ENCODE data around the gene TUBB4A.
"Not testable (repeated sequence)": the region's sequence is repeated elsewhere in the genome, so short reads cannot be mapped to it uniquely, and the experiment has no call there.

Gene TUBB4A

DNA sequence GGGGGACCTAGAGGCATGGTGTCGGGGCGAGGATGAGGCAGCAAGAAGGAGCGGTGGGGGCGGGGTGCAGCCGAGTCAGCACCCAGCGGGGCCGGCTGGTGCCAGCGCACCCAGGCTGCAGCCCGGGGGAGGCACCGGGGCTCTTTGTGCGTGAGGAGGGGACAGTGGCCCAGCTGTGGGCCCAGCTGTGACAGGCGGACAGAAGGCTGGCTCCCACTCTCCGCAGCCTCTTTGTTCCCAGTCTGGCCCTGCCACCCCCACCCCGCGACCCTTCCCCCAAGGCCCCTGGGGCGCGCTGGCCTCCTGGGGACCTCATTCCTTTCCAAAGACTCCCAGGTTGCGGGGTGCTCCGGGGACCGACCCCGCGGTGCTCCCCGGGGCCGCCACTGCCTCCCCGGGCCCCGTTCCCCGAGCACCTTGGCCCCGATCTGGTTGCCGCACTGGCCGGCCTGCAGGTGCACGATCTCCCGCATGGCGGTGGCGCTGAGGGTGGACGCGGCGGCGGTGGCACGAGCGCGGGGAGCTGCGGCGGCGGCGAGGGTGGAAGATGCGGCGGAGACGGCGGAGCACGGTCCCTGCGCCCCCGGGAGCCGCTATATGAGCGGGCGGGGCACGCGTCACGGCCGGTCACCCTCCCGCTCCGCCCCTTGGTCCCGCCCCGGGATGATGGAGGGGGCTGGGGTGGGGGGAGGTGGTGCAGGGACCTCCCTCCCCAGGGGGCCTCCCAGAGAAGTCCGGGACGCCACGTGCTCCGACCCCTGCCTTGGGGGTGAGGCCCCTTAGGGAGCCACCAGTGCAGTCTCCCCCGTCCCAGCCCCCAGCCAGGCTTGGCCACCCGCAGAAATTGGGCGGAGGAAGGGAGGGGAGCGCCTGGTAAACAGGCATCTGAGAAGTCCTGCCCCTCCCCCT lies at the start of gene TUBB4A:
Gene TUBB4A, minus strand, starts transcription at position 570 of the 909 bp plus-strand sequence. Its CDS starts 97 bp downstream, at position 473.
- Histone ChIP-seq H3K9ac (ENCODE audit: low read length) (peak within 1 kb of the TSS; percentile 34; the same call in 1 of the 2 replicates), H3K4me3 (ENCODE audit: insufficient read depth, low read length, poor library complexity, severe bottlenecking) (peak within 1 kb of the TSS; percentile 42), H3K27ac (ENCODE audit: low read depth, low read length) (no peak within 1 kb of the TSS), H3K4me2 (ENCODE audit: low read depth, low read length, poor library complexity, severe bottlenecking) (peak within 1 kb of the TSS; percentile 58), H3K36me3 (ENCODE audit: low read length) (no peaks in the 10 kb centered on the region), H3F3A (ENCODE audit: insufficient read depth) (no peaks in the 10 kb centered on the region), H4K20me1 (ENCODE audit: low read depth, low read length) (no peaks in the 10 kb centered on the region), H3K9me2 (replicated peaks; ENCODE audit: insufficient read depth, low read length) (no peaks in the 10 kb centered on the region), H3K9me3 (ENCODE audit: insufficient read depth, low read length) (no peaks in the 10 kb centered on the region), H2AFZ (ENCODE audit: low read depth, low read length, severe bottlenecking) (peak within 1 kb of the TSS; percentile 25), H3K79me2 (ENCODE audit: insufficient read depth, low read length) (no peaks in the 10 kb centered on the region), H3K27me3 (ENCODE audit: low read length) (no peaks in the 10 kb centered on the region)
- no peak for TF ChIP-seq EZH2phosphoT487 (conservative IDR thresholded peaks at IDR 0.05; ENCODE audit: low read length)
- TF ChIP-seq, protein P1, sequence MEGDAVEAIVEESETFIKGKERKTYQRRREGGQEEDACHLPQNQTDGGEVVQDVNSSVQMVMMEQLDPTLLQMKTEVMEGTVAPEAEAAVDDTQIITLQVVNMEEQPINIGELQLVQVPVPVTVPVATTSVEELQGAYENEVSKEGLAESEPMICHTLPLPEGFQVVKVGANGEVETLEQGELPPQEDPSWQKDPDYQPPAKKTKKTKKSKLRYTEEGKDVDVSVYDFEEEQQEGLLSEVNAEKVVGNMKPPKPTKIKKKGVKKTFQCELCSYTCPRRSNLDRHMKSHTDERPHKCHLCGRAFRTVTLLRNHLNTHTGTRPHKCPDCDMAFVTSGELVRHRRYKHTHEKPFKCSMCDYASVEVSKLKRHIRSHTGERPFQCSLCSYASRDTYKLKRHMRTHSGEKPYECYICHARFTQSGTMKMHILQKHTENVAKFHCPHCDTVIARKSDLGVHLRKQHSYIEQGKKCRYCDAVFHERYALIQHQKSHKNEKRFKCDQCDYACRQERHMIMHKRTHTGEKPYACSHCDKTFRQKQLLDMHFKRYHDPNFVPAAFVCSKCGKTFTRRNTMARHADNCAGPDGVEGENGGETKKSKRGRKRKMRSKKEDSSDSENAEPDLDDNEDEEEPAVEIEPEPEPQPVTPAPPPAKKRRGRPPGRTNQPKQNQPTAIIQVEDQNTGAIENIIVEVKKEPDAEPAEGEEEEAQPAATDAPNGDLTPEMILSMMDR (IDR thresholded peaks at IDR 0.05; ENCODE audit: insufficient read depth, low read length, poor library complexity, severe bottlenecking), result no peak

DNA sequence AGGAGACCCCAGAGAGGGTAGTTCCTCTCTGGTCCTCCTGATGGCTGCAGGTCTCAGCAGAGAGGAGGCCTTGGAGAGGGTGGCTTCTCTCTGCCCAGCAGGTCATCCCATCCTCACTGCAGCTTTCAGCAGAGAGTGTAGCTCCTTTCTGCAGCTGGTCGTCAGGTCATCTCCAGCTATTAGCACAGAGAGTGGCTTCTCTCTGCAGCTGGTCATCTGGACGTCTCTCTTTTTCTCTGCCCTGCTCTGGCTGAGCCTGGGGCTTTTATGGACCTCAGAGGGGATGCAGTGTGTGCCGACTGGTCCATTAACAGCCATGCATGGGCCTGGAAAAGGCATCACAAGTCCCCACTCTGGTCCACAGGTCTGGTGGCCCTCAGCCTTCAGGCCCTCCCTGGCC lies 49.0 kb upstream of the TUBB4A start:
- Histone ChIP-seq H3K9me2 (replicated peaks; ENCODE audit: insufficient read depth, low read length) (no peaks in the 10 kb centered on the region), H3K4me2 (ENCODE audit: low read depth, low read length, poor library complexity, severe bottlenecking) (no peak overlapping the region), H3K27me3 (ENCODE audit: low read length) (no peaks in the 10 kb centered on the region), H3K4me3 (ENCODE audit: insufficient read depth, low read length, poor library complexity, severe bottlenecking) (no peak overlapping the region), H2AFZ (ENCODE audit: low read depth, low read length, severe bottlenecking) (no peak overlapping the region), H3K27ac (ENCODE audit: low read depth, low read length) (no peak overlapping the region), H3F3A (ENCODE audit: insufficient read depth) (0 out of 2 replicates have a peak, but pooled peaks cover 3% of the 10 kb centered on the region), H4K20me1 (ENCODE audit: low read depth, low read length) (no peaks in the 10 kb centered on the region), H3K9me3 (ENCODE audit: insufficient read depth, low read length) (peaks cover 25% of the 10 kb centered on the region; the same call in 1 of the 2 replicates), H3K79me2 (ENCODE audit: insufficient read depth, low read length) (no peaks in the 10 kb centered on the region), H3K9ac (ENCODE audit: low read length) (no peak overlapping the region), H3K36me3 (ENCODE audit: low read length) (no peaks in the 10 kb centered on the region; the same call in 1 of the 2 replicates)
- TF ChIP-seq, protein P1 (IDR thresholded peaks at IDR 0.05; ENCODE audit: insufficient read depth, low read length, poor library complexity, severe bottlenecking), result no peak
- TF ChIP-seq EZH2phosphoT487 (conservative IDR thresholded peaks at IDR 0.05; ENCODE audit: low read length), result no peak

DNA sequence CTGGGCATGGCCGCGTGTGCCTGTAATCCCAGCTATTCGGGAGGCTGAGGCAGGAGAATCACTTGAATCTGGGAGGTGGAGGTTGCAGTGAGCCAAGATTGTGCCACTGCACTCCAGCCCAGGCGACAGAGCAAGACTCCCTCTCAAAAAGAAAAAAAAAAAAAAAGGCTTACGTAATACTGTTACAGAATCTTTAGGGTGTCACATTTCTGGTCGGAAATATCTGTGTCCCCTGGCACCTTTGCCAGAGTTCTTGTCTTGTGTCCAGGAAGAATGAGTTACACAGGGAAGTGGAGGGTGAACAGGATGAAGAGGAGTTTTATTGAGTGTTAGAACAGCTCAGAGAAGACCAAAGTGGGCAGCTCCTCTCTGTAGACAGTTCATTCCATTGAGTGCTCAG lies 48.6 kb upstream of the TUBB4A start:
- H3K9me2 ChIP-seq (replicated peaks; ENCODE audit: insufficient read depth, low read length), result not testable (repeated sequence)

DNA sequence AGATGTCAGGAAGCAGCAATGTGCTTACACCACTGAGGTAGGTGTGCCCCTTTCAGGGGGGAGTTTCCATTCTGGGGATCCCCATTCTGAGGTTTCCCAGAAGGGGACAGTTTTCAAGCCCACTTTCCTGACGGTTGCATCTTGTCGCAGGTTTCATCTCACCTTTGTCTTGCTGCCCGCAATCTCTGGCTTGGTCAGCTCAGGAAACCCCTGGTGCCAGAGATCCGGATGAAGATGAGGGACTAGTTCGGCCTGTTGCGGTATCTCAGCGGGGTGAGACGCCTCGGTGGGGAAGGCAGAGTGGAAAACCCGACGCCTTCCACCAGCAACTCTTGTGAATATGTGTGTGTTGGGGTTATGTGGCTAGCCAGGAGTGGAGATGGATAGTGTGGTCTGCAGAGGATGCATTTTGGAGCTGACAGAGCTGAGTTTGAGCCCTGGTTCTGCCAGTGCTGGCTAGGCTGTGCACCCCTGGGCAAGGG lies 41.8 kb upstream of the TUBB4A start:
- no peak overlapping the region for H3K4me3 ChIP-seq (ENCODE audit: insufficient read depth, low read length, poor library complexity, severe bottlenecking)
- H3K9me3 ChIP-seq (ENCODE audit: insufficient read depth, low read length), result peaks cover 18% of the 10 kb centered on the region; the same call in 1 of the 2 replicates
- no peak for TF ChIP-seq EZH2phosphoT487 (conservative IDR thresholded peaks at IDR 0.05; ENCODE audit: low read length)
- TF ChIP-seq, protein P1 (IDR thresholded peaks at IDR 0.05; ENCODE audit: insufficient read depth, low read length, poor library complexity, severe bottlenecking), result no peak
- no peaks in the 10 kb centered on the region; the same call in 1 of the 2 replicates for H3K36me3 ChIP-seq (ENCODE audit: low read length)
- H3K27ac ChIP-seq (ENCODE audit: low read depth, low read length), result no peak overlapping the region
- H4K20me1 ChIP-seq (ENCODE audit: low read depth, low read length), result no peaks in the 10 kb centered on the region
- no peaks in the 10 kb centered on the region for H3K9me2 ChIP-seq (replicated peaks; ENCODE audit: insufficient read depth, low read length)
- no peak overlapping the region for H3K4me2 ChIP-seq (ENCODE audit: low read depth, low read length, poor library complexity, severe bottlenecking)
- no peak overlapping the region for H2AFZ ChIP-seq (ENCODE audit: low read depth, low read length, severe bottlenecking)
- H3K9ac ChIP-seq (ENCODE audit: low read length), result no peak overlapping the region
- 0 out of 2 replicates have a peak, but pooled peaks cover 3% of the 10 kb centered on the region for H3F3A ChIP-seq (ENCODE audit: insufficient read depth)
- no peaks in the 10 kb centered on the region for H3K27me3 ChIP-seq (ENCODE audit: low read length)
- H3K79me2 ChIP-seq (ENCODE audit: insufficient read depth, low read length), result no peaks in the 10 kb centered on the region

More for the DNA sequence above, 48.6 kb upstream of the TUBB4A start:
- not testable (repeated sequence) for H3K27me3 ChIP-seq (ENCODE audit: low read length); H3K4me3 ChIP-seq (ENCODE audit: insufficient read depth, low read length, poor library complexity, severe bottlenecking); H3K36me3 ChIP-seq (ENCODE audit: low read length); H3K4me2 ChIP-seq (ENCODE audit: low read depth, low read length, poor library complexity, severe bottlenecking); H2AFZ ChIP-seq (ENCODE audit: low read depth, low read length, severe bottlenecking); H3K79me2 ChIP-seq (ENCODE audit: insufficient read depth, low read length); H3K9ac ChIP-seq (ENCODE audit: low read length); H3F3A ChIP-seq (ENCODE audit: insufficient read depth); H4K20me1 ChIP-seq (ENCODE audit: low read depth, low read length); H3K27ac ChIP-seq (ENCODE audit: low read depth, low read length)
- H3K9me3 ChIP-seq (ENCODE audit: insufficient read depth, low read length), result peaks cover 25% of the 10 kb centered on the region; the same call in 1 of the 2 replicates
